Fibroblast of gingiva (primary cell): ENCODE data around the gene ZNF322.

ENCODE experiments used
- DNase-seq: peaks from one replicate; pipeline ENCODE4 v3.0.0-alpha.2; 2011; ENCODE audit warnings: low read depth

ZNF322 gene

GRCh38 chr6:26613689-26614683, 45.6 kb downstream of the ZNF322 start:
- no peak for DNase-seq

- DNase-seq = no peak
Observed at GRCh38 chr6:26613201-26613600, 46.3 kb downstream of the ZNF322 start.

GRCh38 chr6:26611599-26611998, 47.9 kb downstream of the ZNF322 start:
- no peak for DNase-seq

GRCh38 chr6:26609463-26609862, 50.1 kb downstream of the ZNF322 start:
- no peak for DNase-seq

- DNase-seq = peak; percentile 43
Observed at GRCh38 chr6:26607434-26608230, 51.9 kb downstream of the ZNF322 start.

DNA sequence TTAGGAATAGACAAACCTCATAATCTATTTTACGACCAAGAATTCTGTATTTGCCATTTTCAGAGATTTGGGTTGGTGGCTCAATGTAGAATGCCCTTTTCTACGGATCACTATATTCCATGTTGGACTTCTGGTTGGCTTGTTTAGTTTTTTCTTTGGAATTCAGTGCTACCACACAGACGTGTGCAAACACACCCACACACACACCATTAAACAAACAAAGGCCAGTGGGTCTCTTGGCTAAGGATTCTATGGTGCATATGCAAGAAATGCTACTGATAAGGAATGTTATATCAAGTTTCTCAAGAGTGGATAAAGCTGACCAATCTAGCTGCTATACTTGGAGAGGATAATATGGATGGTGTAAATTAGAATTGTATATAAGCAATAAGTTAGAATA, 54.7 kb downstream of the ZNF322 start:
- DNase-seq = no peak

DNA sequence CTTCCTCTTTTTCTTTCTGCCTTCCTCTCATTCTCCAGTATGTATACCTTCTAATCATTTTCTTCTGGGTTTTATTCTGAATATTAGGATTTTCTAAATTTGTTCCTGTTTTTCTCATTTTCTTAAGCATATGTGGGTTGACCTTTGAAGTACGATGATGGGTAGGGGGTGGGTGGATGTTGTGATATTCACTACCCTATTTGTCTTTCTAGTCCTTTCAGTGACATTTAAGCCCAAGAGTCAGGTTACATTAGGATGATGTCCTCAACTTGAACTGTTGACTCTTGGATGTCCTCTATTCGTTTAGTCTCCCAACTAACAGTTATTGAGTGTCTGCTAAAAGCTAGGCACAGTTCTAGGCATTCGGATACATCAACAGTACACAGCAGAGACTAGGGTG, 55.5 kb downstream of the ZNF322 start:
- no peak for DNase-seq

DNA sequence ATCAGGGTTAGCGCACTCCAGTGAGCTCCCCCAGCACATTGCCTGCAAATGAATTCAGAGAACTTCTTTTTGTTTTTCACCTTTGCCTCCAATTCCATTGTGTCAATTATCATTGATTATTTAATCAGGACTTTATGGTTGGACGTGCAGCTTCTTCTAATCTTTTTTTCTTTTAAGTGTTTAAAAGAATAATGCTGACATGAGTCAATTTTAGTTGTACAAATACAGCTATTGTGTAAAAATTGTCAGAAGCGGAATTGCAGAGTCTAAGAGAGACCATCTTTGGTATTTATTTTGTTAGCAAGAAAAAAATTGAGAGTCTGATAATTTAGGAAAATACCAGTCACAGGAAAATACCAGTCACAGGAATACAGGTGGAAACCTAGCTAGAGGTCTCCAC, 57.3 kb downstream of the ZNF322 start:
- no peak for DNase-seq

GRCh38 chr6:26600759-26601158, 58.8 kb downstream of the ZNF322 start:
- DNase-seq = no peak

DNA sequence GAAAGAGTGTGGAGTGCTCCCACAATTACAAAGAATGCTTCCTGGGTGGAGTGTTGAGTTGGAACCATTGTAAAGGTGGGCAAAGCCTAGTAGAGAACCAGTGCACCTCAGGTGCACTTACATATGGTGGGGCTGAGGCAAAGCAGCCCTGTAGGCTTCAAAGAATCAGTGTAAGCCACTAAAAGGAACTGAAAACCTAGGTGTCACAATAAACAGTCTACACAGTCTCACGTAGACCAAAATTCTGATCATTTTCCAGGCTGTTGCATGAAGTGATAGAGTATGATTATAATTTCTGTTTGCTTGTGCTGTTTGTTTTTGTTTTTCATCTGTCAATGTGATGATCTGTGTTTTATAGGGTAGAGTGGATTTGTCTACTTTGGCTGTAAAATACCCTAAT, 60.0 kb downstream of the ZNF322 start:
- DNase-seq = no peak

DNA sequence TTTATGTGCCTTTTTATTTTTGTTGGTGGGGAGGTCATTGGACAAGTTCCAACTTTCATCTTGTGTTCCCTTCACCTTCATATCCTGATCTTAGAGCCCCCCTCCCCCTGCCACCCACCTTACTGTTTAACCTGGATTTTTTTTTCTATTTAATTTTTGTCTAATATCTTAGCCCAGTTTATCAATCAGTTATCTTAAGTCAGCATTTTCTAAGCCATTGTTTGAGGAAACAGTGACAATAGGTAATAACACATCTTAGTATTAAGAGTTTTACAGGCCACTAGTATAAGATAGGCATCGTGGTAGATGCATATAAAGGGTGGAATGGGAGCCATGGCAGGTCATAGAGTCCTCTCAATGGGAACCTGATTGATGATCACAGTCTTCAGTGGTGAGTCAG, 60.4 kb downstream of the ZNF322 start:
- no peak for DNase-seq

GRCh38 chr6:26598267-26598666, 61.3 kb downstream of the ZNF322 start:
- DNase-seq = no peak

DNA sequence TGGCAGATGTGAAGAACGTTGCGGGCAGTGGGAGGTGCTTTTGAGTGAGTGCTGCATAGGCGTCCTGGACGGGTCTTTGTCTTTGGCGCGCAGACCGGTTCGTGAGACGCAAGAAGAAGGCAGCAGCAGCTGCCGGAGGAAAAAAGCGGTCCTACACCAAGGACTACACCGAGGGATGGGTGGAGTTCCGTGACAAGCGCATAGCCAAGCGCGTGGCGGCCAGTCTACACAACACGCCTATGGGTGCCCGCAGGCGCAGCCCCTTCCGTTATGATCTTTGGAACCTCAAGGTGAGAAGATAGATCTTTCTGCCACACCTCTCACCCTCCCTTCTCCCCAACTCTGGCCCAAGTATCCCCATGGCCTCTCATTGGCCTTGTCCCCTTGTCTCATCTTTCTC, 61.7 kb downstream of the ZNF322 start:
- DNase-seq = no peak

DNA sequence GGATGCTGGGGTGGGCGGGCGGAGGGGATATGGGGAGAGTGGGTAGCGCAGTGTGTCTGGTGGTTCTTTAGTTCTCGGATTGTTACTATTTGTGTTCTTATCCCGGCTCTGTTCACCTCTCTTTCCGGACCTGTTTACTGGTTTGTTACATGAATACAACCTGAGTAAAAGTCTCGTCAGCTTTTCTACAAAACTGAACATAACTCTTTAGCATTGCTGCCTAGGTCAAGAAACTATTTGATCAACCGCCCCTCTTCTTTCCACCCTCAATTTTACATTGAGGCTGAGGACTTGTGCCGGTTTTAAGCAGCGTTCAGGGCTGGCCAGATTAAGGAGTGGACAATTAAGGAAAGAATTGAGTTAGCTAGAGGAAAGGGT, 62.2 kb downstream of the ZNF322 start:
- no peak for DNase-seq

DNA sequence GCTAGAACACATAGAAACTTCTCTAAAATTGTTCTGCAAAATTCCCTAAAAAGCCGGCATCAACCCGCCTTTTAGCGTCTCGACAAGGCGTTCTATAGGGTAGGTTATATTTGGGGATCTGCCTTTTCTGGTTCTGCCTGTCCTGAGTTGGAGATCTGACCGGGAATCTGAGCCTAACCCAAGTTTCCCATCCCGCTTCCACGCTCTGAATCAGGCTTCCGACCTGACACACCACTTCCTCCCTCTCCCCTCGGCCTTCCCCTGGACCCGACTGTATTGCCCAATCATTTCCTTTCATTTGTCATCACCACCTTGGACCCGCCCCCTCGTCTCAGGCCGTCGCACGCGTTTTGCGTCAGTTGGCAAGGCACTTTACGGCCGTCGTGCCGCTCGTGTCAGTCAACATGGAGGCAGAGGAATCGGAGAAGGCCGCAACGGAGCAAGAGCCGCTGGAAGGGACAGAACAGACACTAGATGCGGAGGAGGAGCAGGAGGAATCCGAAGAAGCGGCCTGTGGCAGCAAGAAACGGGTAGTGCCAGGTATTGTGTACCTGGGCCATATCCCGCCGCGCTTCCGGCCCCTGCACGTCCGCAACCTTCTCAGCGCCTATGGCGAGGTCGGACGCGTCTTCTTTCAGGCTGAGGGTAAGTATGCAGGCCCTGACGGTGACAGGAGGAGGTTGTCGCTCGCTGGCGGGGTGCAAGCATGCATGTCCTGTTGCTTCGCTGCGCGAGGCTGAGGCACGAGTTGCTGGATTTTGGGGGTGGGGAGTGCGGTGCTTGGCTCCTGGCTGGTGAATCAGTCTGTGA, 62.8 kb downstream of the ZNF322 start, which contains the start of gene ABT1:
TSS of gene ABT1 (plus strand) at position 375 of the 810 bp plus-strand sequence. CDS start at position 405, 30 bp downstream.
- peak; percentile 98 for DNase-seq

- peak; percentile 82 for DNase-seq
Observed at GRCh38 chr6:26595669-26596269, 63.8 kb downstream of the ZNF322 start.

- peak; percentile 81 for DNase-seq
Observed at GRCh38 chr6:26594730-26595632, 64.6 kb downstream of the ZNF322 start.

GRCh38 chr6:26594131-26594498, 65.4 kb downstream of the ZNF322 start:
- no peak for DNase-seq

GRCh38 chr6:26593278-26594130, 66.0 kb downstream of the ZNF322 start:
- DNase-seq = no peak

DNA sequence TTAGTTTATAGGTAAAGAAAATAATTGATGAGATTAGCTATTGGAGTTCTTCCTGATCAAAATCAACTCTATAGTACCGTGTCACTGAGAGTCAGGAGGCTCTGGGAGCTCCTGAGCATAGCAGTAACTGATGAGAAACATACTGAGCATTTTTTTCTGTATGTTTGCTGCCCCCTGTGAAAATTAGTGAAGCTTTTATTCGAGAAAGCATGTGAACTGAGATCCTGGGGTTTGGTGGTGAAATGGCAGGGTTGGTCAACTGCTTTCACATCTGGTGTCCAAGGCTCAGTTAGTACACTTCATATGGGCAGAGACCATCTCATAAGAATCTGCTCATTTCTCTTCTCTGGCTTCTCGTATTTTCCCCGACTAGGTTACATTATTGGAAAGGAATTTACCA, 66.9 kb downstream of the ZNF322 start:
- no peak for DNase-seq
